IPS DF 4.7 (cell line): ENCODE measurements around the gene RPEL1.
A peak's percentile ranks its signal among the peaks of the same experiment; 100 is the strongest.
"Not testable (repeated sequence)": the region's sequence is repeated elsewhere in the genome, so short reads cannot be mapped to it uniquely, and the experiment has no call there.

Source experiments
- DNase-seq: peaks from one replicate; pipeline ENCODE4 v3.0.0-alpha.2; 2013; ENCODE audit warnings: low spot score; ENCODE audit errors: extremely low read depth

The RPEL1 gene

GRCh38 chr10:103232772-103233488, 12.8 kb upstream of the RPEL1 start:
- no peak for DNase-seq

GRCh38 chr10:103235775-103236174, 9.9 kb upstream of the RPEL1 start:
- DNase-seq = no peak

- DNase-seq = no peak
Observed at GRCh38 chr10:103238506-103239252, 7.0 kb upstream of the RPEL1 start.

- no peak for DNase-seq
Observed at GRCh38 chr10:103241262-103242011, 4.2 kb upstream of the RPEL1 start.

- peak; percentile 90 for DNase-seq
Observed at GRCh38 chr10:103244666-103245271, 918 bp upstream of the RPEL1 start.

GRCh38 chr10:103246324-103246723, 637 bp downstream of the RPEL1 start:
- no peak for DNase-seq

GRCh38 chr10:103254113-103254512, 8.4 kb downstream of the RPEL1 start:
- DNase-seq = no peak

GRCh38 chr10:103254538-103255325, 9.0 kb downstream of the RPEL1 start:
- no peak for DNase-seq

GRCh38 chr10:103256613-103257012, 10.9 kb downstream of the RPEL1 start:
- no peak for DNase-seq

GRCh38 chr10:103257812-103258211, 12.1 kb downstream of the RPEL1 start:
- no peak for DNase-seq

- DNase-seq = not testable (repeated sequence)
Observed at GRCh38 chr10:103258928-103259327, 13.2 kb downstream of the RPEL1 start.

- DNase-seq = no peak
Observed at GRCh38 chr10:103259989-103260388, 14.3 kb downstream of the RPEL1 start.

- DNase-seq = no peak
Observed at GRCh38 chr10:103262229-103262628, 16.5 kb downstream of the RPEL1 start.

GRCh38 chr10:103265717-103266329, 20.1 kb downstream of the RPEL1 start:
- DNase-seq = no peak

- DNase-seq = no peak
Observed at GRCh38 chr10:103273041-103273441, 27.4 kb downstream of the RPEL1 start.

- DNase-seq = no peak
Observed at GRCh38 chr10:103276251-103276895, 30.7 kb downstream of the RPEL1 start.

GRCh38 chr10:103276896-103277712, 31.4 kb downstream of the RPEL1 start, which contains the start of gene INA:
Gene INA (plus strand): TSS chr10:103277138. CDS start chr10:103277212, 74 bp downstream.
- DNase-seq = no peak

- no peak for DNase-seq
Observed at GRCh38 chr10:103277713-103278536, 32.2 kb downstream of the RPEL1 start.
